Psoas muscle (tissue), 8 donors: ENCODE data around the gene SSC4D. TPM values are rescaled to one million over a fixed set of nuclear protein-coding genes. Genes with fewer than 3 reads are reported as not detected.
"Not testable (repeated sequence)": the region's sequence is repeated elsewhere in the genome, so short reads cannot be mapped to it uniquely, and the experiment has no call there.

Source experiments
- ATAC-seq, 4 donors: fragments of 200-7000 bp; cut with Tn5 transposase; one replicate each; pipeline ENCODE4 v1.9.1; 2020; ENCODE audit warnings: moderate library complexity in 3 of 4, mild to moderate bottlenecking in 2 of 4
- DNase-seq, 2 donors: peaks; one replicate each; pipeline ENCODE4 v3.0.0-alpha.2; 2020
- H3K27ac ChIP-seq: fragments of 200-600 bp; one replicate; pipeline ENCODE4 v1.8.0; 2022
- H3K27me3 ChIP-seq, 3 donors: fragments of 200-600 bp in 1 of 3; one replicate each; pipeline versions ENCODE4 v1.6.1 to v1.8.0; 2013 to 2022; ENCODE audit warnings: low read length in 2 of 3, mild to moderate bottlenecking in 2 of 3, moderate library complexity in 1 of 3; ENCODE audit not compliant: insufficient read depth in 3 of 3
- H3K36me3 ChIP-seq, 2 donors: fragments of 200-600 bp in 1 of 2; one replicate each; pipeline versions ENCODE4 v1.6.1 to v1.8.0; 2013 to 2022; ENCODE audit warnings: low read depth in 1 of 2, mild to moderate bottlenecking in 1 of 2, moderate library complexity in 1 of 2; ENCODE audit not compliant: insufficient read depth in 1 of 2
- H3K4me1 ChIP-seq: fragments of 200-600 bp; one replicate; pipeline ENCODE4 v1.8.0; 2022
- H3K4me3 ChIP-seq: fragments of 200-600 bp; one replicate; pipeline ENCODE4 v1.8.0; 2022; ENCODE audit warnings: mild to moderate bottlenecking
- H3K9me3 ChIP-seq: fragments of 200-600 bp; one replicate; pipeline ENCODE4 v1.8.0; 2022
- WGBS, 3 donors: extraction: QIAGEN DNeasy Blood & Tissue Kit; methylation state at CpG; one replicate each; pipeline versions ENCODE4 v1.1.6 to v1.1.7; 2013; 5-methylcytosine and 5-hydroxymethylcytosine counted together
- intact Hi-C, 2 donors: fragments of 100-400 bp; cut with DNase I; formaldehyde crosslinking; loops; one replicate each; pipeline versions ENCODE4 v1.11.0 to v1.14.2; 2022
- long read RNA-seq, 2 donors: library from polyadenylated mRNA; unstranded; transcript quantifications; one replicate each; pipeline ENCODE4 v2.0.0, GENCODE V29; 2021
- polyA plus RNA-seq, 3 donors: library from polyadenylated mRNA; stranded (reverse); fragments of 200-250 nt; gene quantifications; one replicate each; pipeline ENCODE4 v1.2.3, GENCODE V29; 2013
- total RNA-seq, 4 donors: library from RNA; stranded (reverse); fragmentation: NEBNext Ultra II Directional in 2 of 4; extraction: Animal tissue kit (Norgen Biotek cat#: 25700) in 2 of 4; gene quantifications; one replicate each; pipeline versions ENCODE4 v1.2.1 to v1.2.4, GENCODE V29; 2021 to 2023
- TF ChIP-seq, protein P1 (sequence below): fragments of 200-600 bp; IDR thresholded peaks from one replicate; pipeline ENCODE4 v1.8.0; 2022; ENCODE audit warnings: antibody characterized with exemption
- donor health status: healthy with polysubstance abuse.
- donor health status: DM: no; HTN: no; CAD: no; lungs with moderate emphysema.
- donor health status: Bipolar disorder and iron deficiency.
- donor health status: healthy.
- donor health status: DM: yes; HTN: yes; CAD: no.
- donor health status: DM: no; HTN: no; CAD: no.
- donor health status: DM: no; HTN: no; CAD: no.
- donor health status: DM: yes; HTN: yes; CAD: no.

The SSC4D gene
- total RNA-seq (1 to 10 TPM in 1 of 4 donors, under 1 TPM in 3; 0.79 to 1.0 (median 0.86) TPM), polyA plus RNA-seq (1 to 10 TPM; 1.3 to 3.3 (median 2.7) TPM)
- long read RNA-seq, donor 1, partial matches to known transcripts, result 0 of 1 reads
- long read RNA-seq, donor 1, other reads (novel, unspliced or antisense), result 1 of 1 reads
- long read RNA-seq, donor 2, partial matches to known transcripts, result 2 of 3 reads
- long read RNA-seq, donor 2, other reads (novel, unspliced or antisense), result 1 of 3 reads

DNA sequence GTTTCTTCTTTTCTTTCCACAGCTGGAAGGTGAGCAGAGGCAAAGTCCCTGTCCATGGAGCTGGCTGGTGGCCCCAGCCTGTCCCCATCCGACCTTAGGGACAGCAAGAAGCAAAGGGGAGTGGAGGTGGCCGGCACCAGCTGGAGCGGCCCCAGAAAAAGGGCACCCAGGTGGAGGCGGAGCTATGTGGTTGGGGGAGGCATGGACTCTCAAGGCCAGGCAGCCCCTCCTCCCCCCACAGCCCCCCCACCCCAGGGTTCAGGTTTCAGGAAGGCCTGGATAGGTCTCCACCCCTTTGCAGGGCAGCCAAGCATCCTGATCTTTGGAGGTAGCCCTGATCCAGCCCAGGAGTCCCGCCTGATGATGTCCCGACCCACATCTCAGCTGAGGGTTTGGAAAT, at the start of gene SSC4D:
TSS of gene SSC4D (minus strand) at position 161 of the 400 bp plus-strand sequence. CDS start 5,258 bp downstream, outside the sequence.
- ATAC-seq (no peak), DNase-seq (no peak)
- no peak within 1 kb of the TSS for H3K4me3 ChIP-seq
- intact Hi-C loops, result no loop called here
- no peaks in the 10 kb centered on the region for H3K27me3 ChIP-seq
- H3K27ac ChIP-seq, result no peak within 1 kb of the TSS
- TF ChIP-seq, protein P1, sequence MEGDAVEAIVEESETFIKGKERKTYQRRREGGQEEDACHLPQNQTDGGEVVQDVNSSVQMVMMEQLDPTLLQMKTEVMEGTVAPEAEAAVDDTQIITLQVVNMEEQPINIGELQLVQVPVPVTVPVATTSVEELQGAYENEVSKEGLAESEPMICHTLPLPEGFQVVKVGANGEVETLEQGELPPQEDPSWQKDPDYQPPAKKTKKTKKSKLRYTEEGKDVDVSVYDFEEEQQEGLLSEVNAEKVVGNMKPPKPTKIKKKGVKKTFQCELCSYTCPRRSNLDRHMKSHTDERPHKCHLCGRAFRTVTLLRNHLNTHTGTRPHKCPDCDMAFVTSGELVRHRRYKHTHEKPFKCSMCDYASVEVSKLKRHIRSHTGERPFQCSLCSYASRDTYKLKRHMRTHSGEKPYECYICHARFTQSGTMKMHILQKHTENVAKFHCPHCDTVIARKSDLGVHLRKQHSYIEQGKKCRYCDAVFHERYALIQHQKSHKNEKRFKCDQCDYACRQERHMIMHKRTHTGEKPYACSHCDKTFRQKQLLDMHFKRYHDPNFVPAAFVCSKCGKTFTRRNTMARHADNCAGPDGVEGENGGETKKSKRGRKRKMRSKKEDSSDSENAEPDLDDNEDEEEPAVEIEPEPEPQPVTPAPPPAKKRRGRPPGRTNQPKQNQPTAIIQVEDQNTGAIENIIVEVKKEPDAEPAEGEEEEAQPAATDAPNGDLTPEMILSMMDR, result no peak
- no peaks in the 10 kb centered on the region for H3K36me3 ChIP-seq
- no peaks in the 10 kb centered on the region for H3K4me1 ChIP-seq
- no peaks in the 10 kb centered on the region for H3K9me3 ChIP-seq
- 63 to 73% (median 69%) methylated on average over 6 of the region's 6 CpGs for WGBS, 3 donors

GRCh38 chr7:76458504-76458903, 49.0 kb upstream of the SSC4D start:
- H3K4me3 ChIP-seq, H3K4me1 ChIP-seq, H3K27me3 ChIP-seq, H3K27ac ChIP-seq, H3K9me3 ChIP-seq, H3K36me3 ChIP-seq, intact Hi-C loops, DNase-seq, ATAC-seq: not testable (repeated sequence)
- WGBS, 3 donors, result 31 to 65% (median 58%) methylated on average over 1 of the region's 4 CpGs

- H3K27ac ChIP-seq, H3K4me1 ChIP-seq, ATAC-seq, H3K27me3 ChIP-seq, H3K36me3 ChIP-seq, H3K4me3 ChIP-seq, intact Hi-C loops, H3K9me3 ChIP-seq, DNase-seq: not testable (repeated sequence)
- WGBS, 3 donors, result no CpG with 5 or more reads among the region's 4 CpGs
Measured at GRCh38 chr7:76457017-76457416, 47.5 kb upstream of the SSC4D start.

DNA sequence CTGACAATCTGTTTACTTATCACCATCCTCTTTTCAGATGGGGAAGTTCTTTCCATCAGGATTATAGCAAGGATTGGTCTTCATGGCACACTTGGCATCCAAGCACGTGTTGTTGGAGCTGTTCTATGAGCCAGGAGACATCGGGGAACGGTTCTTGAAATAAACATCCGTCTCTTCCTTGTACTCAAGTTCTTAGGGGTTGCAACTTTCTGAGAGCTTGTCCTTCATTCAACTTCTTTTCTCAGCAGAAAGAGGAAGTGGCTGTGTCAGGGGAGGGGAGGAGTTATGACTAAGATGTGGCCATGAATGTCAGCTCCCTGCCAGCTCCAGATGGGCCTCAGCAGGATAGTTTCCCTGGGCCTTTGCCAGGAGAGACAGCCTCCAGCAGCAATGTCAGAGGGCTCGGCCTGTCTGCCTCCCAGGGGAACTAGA, 36.1 kb upstream of the SSC4D start:
- 1 to 4% (median 3%) methylated on average over 4 of the region's 5 CpGs for WGBS, 3 donors
- ATAC-seq, result peak; percentile 87 to 92 (median 90)

DNA sequence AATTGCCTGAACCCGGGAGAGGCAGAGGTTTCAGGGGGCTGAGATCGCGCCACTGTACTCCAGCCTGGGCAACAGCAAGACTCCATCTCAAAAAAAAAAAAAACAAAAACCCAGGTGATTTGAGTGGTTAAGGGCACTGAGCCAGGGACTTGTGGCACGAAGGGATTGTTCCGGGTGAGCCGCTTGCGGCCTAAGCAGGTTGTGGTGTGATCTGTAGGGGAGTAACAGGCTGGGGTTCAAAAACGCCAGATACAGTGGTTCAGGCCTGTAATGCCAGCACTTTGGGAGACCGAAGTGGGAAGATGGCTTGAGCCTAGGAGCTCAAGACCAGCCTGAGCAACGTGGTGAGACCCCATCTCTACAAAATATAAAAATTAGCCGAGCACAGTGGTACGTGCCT, 34.3 kb upstream of the SSC4D start:
- DNase-seq, intact Hi-C loops, H3K4me3 ChIP-seq, H3K9me3 ChIP-seq, H3K27ac ChIP-seq, H3K36me3 ChIP-seq, H3K27me3 ChIP-seq, H3K4me1 ChIP-seq, ATAC-seq: not testable (repeated sequence)
- WGBS, 3 donors, result 86 to 91% (median 89%) methylated on average over 5 to 10 of the region's 12 CpGs

More for the DNA sequence above, 36.1 kb upstream of the SSC4D start:
- H3K27me3 ChIP-seq, intact Hi-C loops, H3K4me3 ChIP-seq, H3K9me3 ChIP-seq, H3K36me3 ChIP-seq, H3K4me1 ChIP-seq, H3K27ac ChIP-seq, DNase-seq: not testable (repeated sequence)

DNA sequence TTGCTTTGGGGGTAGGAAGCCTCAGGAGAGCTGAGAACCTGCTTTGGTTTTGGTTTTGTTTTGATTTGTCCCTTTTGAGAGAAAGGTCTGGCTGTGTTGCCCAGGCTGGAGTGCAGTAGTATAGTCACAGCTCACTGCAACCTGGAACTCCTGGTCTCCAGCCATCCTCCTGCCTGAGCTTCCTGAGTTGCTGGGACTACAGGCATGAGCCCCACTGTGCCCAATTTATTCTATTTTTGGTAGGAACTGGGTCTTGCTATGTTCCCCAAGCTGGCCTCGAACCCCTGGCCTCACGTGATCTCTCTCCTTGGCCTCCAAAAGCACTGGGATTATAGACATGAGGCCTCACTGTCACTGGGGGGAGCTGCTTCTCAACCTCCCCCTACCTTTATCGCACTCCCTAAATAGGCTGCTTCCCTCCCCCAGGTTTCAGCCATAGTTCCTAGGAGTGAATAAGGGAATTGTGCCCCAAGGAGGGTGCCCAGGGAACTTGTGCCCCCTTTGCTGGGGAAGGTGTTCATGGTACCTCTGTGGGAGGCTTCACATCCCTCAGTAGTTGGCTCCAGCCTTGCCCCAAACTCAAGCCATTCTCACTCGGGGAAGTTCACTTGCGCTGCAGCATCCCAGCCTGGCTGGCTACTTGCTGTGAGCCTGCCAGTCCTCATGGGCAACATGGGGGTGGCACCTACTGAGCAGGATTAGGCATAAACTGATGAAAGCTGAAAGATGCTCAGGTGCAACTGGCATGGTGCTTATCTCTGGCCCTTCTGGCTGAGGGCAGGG, 33.4 kb upstream of the SSC4D start:
- H3K36me3 ChIP-seq, DNase-seq, ATAC-seq, intact Hi-C loops, H3K27me3 ChIP-seq, H3K4me3 ChIP-seq, H3K4me1 ChIP-seq, H3K27ac ChIP-seq, H3K9me3 ChIP-seq: not testable (repeated sequence)
- WGBS, 3 donors, result 86 to 100% (median 87%) methylated on average over 2 to 5 of the region's 5 CpGs

DNA sequence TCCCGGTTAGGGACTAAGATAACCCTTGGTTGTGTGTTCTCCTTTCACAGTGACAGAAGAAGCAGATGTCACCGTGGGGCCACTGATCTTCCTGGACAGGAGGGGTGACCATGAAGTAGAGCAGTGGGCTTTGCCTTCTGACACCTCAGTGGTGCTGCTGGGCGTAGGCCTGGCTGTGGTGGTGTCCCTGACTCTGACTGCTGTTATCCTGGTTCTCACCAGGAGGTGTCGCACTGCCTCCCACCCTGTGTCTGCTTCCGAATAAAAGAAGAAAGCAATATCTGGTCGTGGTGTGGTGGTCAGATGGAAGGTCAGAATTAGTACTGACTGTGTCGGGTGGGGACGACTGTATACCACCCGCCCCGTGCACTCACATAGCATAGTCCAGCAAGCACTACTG, 32.3 kb upstream of the SSC4D start:
- ATAC-seq, result peak in 3 of 4 donors; percentile 18 to 41 (median 28)
- 58 to 100% (median 64%) methylated on average over 1 to 2 of the region's 10 CpGs for WGBS, 3 donors

GRCh38 chr7:76440404-76440803, 30.9 kb upstream of the SSC4D start:
- intact Hi-C loops, H3K4me3 ChIP-seq, H3K27ac ChIP-seq, ATAC-seq, DNase-seq, H3K36me3 ChIP-seq, H3K9me3 ChIP-seq, H3K27me3 ChIP-seq, H3K4me1 ChIP-seq: not testable (repeated sequence)
- 79 to 92% (median 88%) methylated on average over 4 of the region's 4 CpGs for WGBS, 3 donors

More for the DNA sequence above, 32.3 kb upstream of the SSC4D start:
- H3K9me3 ChIP-seq, H3K27me3 ChIP-seq, intact Hi-C loops, H3K36me3 ChIP-seq, H3K4me3 ChIP-seq, DNase-seq, H3K4me1 ChIP-seq, H3K27ac ChIP-seq: not testable (repeated sequence)

DNA sequence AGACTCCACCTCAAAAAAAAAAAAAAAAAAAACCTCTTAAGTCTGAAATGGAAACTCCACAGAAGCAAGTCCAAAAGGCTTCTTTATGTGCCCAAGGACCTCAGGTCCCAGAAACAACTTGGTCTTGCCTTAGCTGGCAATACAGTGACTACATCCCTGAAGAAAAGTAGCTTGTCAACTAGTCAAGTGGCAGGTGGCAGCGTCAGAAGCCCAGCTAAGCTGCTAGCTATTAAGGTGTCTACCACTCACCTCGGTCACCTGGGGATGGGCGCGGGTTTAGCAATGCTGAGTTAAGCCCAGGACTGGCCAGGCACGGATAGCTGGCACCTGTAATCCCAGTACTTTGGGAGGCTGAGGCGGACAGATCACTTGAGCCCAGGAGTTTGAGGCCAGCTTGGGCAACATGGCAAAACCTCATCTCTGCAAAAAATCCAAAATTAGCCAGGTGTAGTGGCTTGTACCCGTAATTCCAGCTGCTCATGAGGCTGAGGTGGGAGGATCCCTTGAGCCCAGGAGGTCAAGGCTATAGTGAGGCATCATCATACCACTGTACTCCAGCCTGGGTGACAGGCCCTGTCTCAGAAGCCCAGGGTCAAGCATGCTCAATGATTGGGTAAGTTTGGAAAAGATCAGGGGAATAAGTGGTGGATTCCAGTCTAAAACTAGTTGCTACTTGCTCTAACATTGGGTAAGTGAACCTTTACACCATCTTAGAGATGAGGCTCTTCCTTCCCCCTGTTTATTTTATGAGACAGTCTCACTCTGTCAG, 29.8 kb upstream of the SSC4D start:
- H3K4me1 ChIP-seq, H3K27ac ChIP-seq, H3K27me3 ChIP-seq, H3K36me3 ChIP-seq, DNase-seq, H3K9me3 ChIP-seq, H3K4me3 ChIP-seq, intact Hi-C loops: not testable (repeated sequence)
- WGBS, 3 donors, result 80 to 95% (median 82%) methylated on average over 2 to 4 of the region's 7 CpGs
- peak in 3 of 4 donors; percentile 39 to 51 (median 46) for ATAC-seq
